ENCODE data around the gene ANKRD65.
"Not testable (repeated sequence)": the region's sequence is repeated elsewhere in the genome, so short reads cannot be mapped to it uniquely, and the experiment has no call there.

GRCh38 chr1:1459156-1459555 lies 38.1 kb upstream of the ANKRD65 start:
- not testable (repeated sequence) for TF ChIP-seq CTCF, POLR2A (IDR thresholded peaks at IDR 0.05)

All from lower leg skin (tissue), 3 donors.